NCI-H1694 (cell line): ENCODE results near the gene TUBB3.
"Not testable (repeated sequence)": the region's sequence is repeated elsewhere in the genome, so short reads cannot be mapped to it uniquely, and the experiment has no call there.

Experiments used
- DNase-seq: peaks from one replicate; lab custom pipeline; 2025; lab: John Stamatoyannopoulos, UW

Gene TUBB3

GRCh38 chr16:89922884-89923639 is at the start of gene TUBB3:
TSS of gene TUBB3 (plus strand) at chr16:89923342. CDS start at chr16:89923402, 60 bp downstream.
- DNase-seq = peak; percentile 58

GRCh38 chr16:89873972-89874689 is 49.0 kb upstream of the TUBB3 start:
- DNase-seq = peak; percentile 72

DNA sequence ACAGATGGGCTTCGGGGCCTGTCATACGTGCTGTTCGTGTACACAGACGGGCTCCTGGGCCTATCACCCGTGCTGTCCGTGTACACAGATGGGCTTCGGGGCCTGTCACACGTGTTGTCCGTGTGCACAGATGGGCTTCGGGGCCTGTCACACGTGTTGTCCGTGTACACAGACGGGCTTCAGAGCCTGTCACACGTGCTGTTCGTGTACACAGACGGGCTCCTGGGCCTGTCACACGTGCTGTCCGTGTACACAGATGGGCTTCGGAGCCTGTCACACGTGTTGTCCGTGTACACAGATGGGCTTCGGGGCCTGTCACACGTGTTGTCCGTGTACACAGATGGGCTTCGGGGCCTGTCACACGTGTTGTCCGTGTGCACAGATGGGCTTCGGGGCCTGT is 44.0 kb upstream of the TUBB3 start:
- not testable (repeated sequence) for DNase-seq

DNA sequence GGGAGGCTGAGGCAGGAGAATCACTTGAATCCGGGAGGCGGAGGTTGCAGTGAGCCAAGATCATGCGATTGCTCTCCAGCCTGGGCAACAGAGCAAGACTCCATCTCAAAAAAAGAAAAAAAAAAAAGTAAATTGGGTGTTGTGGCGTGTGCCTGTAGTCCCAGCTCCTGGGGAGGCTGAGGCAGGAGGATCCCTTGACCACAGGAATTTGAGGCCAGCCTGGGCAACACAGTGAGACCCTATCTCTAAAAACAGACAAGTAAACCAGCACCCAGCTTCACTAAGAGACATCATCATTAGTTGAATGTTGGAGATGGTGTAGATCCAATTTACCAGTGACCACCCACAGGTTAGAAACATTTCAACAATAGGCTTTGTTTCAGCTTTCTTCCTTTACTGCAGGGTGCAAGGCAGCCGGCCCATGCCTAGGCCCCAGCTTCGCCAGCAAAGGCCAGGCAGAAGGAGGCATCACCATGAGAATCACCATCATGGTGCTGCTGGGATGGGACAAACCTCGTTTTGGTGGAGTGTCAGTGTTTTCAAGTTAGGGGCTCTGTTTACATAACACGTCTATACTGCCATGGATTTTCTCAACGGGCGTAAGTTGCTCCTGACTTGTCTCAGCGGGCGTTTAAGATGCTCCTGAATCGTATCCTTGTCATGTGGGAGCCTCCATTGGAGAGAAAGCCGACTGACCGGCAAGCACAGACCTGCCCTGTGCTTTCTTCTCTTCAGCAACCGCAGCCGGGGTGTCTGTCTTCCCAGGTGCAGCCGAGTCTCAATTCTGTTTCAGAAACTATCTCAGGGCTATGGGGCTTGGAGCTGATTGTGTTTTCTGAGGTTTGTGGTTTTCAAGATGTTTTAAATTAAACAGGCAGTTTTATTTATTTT is 42.4 kb upstream of the TUBB3 start:
- DNase-seq = no peak

DNA sequence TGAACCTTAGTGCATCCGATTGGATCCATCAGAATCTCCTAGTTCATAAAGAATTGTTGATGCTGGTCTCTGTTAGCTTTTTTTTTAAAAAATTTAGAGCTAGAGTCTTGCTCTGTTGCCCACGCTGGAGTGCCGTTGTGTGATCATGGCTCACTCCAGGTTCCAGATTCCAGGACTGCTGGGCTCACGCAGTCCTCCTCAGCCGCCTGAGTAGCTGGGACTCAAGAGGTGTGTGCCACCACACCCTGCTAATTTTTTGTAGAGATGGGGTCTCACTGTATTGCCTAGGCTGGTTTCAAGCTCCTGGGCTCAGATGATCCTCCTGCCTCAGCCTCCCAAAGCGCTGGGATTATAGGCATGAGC is 41.8 kb upstream of the TUBB3 start:
- DNase-seq = no peak

- DNase-seq = no peak
Observed at GRCh38 chr16:89883346-89884040, 39.6 kb upstream of the TUBB3 start.

DNA sequence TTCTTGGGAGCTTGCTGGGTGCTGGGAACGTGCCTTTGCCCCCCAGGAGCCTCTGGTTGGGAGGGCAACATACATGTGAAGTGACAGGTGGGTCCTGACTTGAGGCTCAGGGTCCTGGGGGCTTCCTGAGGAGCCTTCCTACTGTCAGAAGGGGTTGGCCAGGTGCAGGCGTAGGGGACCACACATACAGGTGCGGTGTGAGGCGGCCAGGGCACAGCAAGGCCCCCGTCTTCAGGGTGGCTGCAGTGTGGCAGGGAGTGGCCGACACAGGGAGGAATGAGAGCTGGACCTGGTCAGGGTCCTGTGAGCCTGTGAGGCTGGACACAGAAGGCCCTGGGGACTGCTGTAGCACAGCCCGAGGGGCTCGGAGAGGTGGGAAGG is 39.1 kb upstream of the TUBB3 start:
- no peak for DNase-seq

GRCh38 chr16:89887243-89887642 is 35.9 kb upstream of the TUBB3 start:
- DNase-seq = no peak

GRCh38 chr16:89890200-89890599 is 32.9 kb upstream of the TUBB3 start:
- no peak for DNase-seq

DNA sequence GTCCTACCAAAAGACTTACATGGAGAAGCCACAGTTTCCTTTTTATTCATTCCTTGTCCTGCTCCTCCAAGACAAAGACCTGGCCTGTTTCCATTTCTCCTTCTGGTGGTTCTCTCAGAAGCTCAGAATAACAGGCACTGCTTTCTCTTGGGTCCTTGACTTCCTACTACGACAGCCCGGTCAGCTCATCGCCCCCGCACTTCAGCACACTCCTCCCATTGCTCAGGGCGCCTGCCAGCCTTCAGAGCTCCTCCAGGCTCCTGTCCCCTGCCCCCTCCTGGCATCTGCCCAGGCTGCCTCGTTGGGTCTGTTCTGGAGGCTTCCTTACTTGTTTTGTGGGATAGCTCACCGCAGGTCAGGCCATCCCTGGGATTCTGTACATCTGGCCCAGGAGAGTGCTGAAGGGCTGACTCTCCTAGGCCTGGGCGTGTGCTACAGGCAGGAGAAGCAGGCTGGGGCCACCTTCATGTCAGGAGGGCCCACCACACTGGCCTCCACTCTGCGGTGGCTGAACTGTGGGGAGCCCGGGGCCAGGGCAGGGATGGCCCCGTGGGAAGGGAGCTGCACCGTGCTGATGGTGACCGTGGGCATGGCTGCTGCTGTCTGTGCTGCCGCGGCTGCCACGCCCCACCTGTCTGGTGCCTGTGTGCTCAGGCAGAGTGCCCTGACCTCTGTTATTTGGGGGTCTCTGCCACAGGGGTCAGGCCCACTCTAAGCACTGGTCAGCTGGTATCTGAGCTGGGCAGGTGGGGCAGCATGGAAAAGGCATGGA is 32.1 kb upstream of the TUBB3 start:
- DNase-seq = no peak

- DNase-seq = no peak
Observed at GRCh38 chr16:89892055-89892630, 31.0 kb upstream of the TUBB3 start.

GRCh38 chr16:89892635-89893034 is 30.5 kb upstream of the TUBB3 start:
- DNase-seq = no peak

GRCh38 chr16:89893642-89894548 is 29.2 kb upstream of the TUBB3 start:
- no peak for DNase-seq

DNA sequence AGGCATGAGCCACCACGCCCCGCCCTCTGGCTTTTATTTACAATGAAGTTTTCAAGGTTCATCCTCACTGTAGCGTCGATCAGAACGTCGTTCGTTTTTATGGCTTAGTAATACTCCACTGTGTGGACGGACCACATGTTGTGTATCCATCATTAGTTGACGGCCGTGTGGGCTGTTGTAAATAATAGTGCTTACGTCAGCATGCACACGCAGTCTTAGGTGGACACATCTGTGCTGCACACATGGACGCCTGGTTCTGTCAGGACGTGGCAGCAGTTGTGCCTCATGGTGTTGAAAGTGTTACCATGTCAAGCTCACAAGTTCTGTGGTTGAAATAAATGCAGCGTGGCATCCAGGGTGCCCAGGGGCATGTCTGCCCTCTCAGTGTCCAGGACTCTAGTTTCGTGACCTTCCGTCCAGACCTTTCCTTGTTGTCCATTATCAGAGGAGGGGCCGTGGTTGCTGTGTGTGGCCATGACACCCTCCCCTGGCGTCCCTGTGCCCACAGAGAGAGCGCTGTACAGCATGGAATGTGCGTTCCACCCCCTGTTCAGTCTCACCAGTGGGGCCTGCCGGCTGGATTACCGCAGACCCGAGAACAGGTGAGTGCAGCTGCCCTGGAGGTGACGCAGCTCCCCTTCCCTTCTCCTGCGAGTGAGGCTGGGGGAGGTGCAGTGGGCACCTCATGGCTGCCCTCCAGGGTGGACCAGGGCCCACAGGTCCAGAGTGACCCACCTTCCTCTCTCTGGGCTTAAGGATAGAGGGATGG is 27.5 kb upstream of the TUBB3 start:
- DNase-seq = no peak

DNA sequence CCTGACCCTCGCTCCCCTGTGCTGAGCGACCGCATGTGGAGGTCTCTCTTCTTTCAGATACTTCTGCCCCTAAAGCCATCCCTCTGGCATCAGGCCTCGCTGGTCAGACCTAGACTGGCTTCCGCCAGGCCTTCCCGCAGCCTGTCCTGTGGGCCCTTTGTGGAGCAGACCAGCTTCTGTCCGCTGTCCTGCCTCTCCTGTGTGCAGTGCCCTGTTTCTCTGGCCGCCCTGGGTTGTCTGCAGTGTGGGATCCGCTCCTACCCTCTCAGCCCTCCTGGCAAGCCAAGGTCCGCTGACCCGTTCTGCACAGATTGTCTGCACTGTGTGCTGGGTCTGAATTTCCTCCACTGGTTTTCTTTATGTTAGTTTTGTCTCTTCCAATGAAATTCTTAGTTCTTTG is 25.9 kb upstream of the TUBB3 start:
- no peak for DNase-seq

- DNase-seq = no peak
Observed at GRCh38 chr16:89898201-89898967, 24.8 kb upstream of the TUBB3 start.

- no peak for DNase-seq
Observed at GRCh38 chr16:89899879-89900481, 23.2 kb upstream of the TUBB3 start.

- no peak for DNase-seq
Observed at GRCh38 chr16:89900885-89901284, 22.3 kb upstream of the TUBB3 start.
